HG02938 (cell line): ENCODE data around the gene RASL12.
"Not testable (repeated sequence)": the region's sequence is repeated elsewhere in the genome, so short reads cannot be mapped to it uniquely, and the experiment has no call there.

Experiments
- ATAC-seq: cut with Tn5 transposase; IDR thresholded peaks from one replicate; pipeline ENCODE4 v1.9.1; 2021; ENCODE audit warnings: mild to moderate bottlenecking, moderate library complexity; ENCODE audit not compliant: unreplicated experiment

RASL12 gene

DNA sequence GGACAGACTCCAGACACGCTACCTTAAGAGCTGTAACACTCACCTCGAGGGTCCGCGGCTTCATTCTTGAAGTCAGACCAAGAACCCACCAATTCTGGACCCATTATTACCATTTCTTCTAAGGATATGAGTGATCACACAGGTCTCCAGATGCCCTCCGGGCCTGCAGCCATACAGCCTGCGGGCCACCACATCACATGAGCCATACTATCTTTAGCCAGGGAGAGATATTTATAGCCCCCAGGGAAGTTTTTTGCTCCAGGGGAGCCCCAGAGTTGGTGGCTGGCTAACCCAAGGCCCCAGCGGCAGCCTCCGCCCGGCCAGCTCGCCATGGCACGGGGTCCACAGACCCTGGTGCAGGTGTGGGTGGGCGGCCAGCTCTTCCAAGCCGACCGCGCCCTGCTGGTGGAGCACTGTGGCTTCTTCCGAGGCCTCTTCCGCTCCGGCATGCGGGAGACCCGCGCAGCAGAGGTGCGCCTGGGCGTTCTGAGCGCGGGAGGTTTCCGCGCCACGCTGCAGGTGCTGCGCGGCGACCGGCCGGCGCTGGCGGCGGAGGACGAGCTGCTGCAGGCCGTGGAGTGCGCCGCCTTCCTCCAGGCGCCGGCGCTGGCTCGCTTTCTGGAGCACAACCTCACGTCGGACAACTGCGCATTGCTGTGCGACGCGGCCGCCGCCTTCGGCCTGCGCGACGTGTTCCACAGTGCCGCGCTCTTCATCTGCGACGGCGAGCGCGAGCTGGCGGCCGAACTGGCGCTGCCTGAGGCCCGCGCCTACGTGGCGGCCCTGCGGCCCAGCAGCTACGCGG lies 8.9 kb upstream of the RASL12 start, which contains the start of gene KBTBD13:
Gene KBTBD13, plus strand, starts transcription at position 261 of the 805 bp plus-strand sequence. Its CDS starts 70 bp downstream, at position 331.
- no peak for ATAC-seq

DNA sequence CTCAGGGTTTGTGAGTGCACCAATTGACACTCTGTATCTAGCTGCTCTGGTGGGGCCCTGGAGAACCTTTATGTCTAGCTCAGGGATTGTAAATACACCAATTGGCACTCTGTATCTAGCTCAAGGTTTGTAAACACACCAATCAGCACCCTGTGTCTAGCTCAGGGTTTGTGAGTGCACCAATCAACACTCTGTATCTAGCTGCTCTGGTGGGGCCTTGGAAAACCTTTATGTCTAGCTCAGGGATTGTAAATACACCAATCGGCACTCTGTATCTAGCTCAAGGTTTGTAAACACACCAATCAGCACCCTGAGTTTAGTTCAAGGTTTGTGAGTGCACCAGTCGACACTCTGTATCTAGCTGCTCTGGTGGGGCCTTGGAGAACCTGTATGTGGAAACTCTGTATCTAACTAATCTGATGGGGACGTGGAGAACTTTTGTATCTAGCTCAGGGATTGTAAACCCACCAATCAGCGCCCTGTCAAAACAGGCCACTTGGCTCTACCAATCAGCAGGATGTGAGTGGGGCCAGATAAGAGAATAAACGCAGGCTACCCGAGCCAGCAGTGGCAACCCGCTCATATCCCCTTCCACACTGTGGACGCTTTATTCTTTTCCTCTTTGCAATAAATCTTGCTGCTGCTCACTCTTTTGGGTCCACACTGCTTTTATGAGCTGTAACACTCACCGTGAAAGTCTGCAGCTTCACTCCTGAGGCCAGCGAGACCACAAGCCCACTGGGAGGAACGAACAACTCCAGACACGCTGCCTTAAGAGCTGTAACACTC lies 8.0 kb upstream of the RASL12 start:
- ATAC-seq, result not testable (repeated sequence)

DNA sequence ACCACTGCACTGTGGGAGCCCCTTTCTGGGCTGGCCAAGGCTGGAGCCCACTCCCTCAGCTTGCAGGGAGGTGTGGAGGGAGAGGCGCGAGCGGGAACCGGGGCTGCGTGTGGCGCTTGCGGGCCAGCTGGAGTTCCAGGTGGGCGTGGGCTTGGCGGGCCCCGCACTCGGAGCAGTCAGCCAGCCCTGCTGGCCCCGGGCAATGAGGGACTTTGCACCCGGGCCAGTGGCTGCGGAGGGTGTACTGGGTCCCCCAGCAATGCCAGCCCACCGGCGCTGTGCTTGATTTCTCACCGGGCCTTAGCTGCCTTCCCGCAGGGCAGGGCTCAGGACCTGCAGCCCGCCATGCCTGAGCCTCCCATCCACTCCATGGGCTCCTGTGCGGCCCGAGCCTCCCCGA lies 7.2 kb upstream of the RASL12 start:
- ATAC-seq, result not testable (repeated sequence)

DNA sequence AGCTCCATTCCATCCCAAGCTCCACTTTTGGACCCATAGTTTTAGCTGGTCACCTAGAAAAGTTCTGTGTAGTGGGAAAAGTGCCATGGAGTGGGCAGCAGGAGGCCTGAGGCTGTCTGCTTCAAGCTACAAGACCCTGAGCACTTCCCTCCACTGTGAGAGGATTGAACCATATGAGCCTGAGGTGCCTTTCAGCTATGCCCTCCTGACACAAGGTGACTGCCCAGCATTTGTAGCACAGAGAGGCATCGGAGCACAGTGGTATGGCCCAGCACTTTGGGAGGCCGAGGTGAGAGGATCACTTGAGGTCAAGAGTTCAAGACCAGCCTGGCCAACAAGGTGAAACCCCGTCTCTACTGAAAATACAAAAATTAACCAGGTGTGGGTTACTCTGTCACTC lies 4.8 kb upstream of the RASL12 start:
- no peak for ATAC-seq

DNA sequence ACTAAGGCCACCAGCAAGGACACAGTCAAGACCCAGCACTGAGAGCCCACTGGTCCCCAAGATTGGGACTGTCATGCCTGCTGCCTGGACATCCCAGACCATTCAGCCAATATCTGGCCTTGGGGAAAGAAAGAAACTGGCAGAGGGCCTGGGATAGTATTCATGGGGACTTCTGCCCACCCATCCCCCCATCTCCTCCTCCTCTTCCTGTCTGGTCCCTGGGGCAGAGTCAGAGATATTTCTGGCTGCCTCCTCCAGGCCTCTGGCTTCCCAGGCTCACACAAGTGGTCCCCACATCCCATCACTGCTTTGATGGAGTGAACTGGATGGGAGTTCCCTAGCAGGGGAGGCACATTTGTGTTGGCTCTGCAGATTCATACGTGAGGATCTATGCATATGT lies 4.2 kb upstream of the RASL12 start:
- ATAC-seq, result no peak

DNA sequence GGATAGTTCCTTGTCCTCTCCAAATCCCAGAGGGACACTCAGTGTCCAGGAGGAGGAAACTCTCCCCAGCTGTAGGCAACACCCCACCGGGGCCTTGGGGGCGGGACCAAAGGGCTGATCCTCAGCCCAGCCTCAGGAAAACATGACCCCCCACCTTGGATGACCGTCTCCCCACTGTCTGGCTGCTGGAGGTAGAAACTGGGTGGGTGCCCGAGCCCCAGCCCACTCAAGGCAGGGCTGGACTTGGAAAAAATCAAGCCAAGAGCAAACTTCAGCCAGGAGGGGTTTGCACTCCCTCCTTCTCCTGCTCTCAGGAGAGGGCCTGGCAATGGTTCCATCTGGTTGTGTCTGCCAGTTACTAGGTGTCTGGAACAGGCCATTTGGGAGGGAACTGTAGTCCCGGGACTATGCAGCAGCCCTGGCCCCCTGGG lies 3.6 kb upstream of the RASL12 start:
- ATAC-seq, result no peak

DNA sequence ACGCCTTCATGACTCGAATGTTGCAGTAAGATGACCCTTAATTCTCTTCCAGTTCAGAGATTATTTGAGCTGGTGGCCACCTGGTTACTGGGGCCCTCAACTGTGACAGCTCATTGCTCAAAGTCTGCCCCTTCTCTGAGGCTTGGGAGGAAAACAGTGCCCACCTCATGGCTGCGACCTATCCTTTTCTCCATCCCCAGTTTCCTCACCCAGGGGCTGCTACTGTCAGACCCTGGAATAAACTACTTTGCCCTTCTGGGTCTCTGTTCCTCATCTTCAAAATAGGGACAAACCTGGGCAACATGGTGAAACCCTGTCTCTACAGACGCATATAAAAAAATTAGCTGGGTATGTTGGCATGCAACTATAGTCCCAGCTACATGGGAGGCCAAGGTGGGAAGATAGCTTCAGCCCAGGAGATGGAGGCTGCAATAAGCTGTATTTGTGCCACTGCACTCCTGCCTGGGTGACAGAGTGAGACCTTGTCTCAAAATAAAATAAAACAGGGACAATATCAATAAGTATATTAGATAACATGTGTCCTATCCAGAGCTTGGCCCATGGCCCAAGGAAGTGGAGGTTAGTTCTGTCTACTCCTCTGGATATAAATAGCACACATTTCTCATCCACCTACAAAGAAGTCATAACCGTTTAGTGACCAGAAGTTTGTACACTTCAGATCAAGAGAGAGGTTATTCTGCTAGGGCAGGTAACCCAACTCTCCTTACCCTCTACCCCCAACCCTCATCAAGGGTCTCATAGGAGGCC lies 2.2 kb upstream of the RASL12 start:
- no peak for ATAC-seq

DNA sequence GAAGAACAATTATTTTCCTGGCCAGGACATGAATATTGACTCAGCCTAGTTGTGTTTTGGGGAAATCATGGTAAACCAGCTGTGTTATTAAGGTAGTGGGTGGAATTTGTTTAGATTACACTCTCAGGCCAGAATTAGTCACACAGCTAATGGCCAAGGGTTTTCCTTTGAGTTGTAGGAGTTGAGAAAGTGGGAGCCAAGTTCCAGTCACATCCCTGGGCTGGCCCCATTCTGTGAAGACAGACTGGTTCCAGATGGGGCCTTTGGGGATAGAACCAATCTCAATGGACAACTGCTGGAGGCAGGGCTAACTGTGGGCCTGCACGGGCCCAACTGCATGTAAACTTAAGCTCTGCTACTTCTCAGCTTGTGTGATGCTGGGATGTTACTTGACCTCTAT lies 1.4 kb upstream of the RASL12 start:
- ATAC-seq, result no peak

DNA sequence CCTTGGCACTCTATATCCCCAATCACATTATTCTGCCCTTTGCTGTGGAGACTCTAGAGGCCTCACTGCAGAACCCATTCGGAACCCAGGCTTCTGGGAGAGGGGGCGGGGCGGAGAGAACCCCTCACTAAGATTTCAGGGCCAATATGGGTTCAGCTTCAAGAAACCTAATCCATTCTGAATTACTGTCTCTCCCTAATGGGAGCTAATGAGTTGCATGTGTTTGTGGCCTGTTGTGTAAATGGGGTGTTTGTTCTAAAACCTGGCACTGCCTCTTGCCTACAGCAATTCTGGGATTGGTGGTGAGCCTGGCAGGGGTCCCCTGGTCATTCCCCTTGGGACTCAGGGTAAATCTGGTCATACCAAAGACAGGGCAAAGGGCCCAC lies 605 bp upstream of the RASL12 start:
- ATAC-seq, result no peak

DNA sequence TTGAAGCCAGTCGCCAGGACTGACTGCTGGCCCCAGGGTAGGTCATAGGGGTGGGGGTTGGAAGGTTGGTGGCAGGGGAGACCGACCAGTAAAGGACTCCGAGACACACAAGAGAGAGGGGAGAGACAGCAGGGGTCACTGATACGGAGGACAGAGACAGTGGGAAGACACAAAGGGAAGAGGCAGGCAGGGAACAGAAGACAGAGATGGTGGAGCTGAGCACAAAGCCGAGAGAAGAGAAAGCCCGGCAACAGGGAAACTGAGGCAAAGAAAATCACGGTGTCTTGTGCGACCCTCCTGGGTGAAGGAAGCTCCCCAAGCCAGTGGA lies 510 bp downstream of the RASL12 start:
- no peak for ATAC-seq

DNA sequence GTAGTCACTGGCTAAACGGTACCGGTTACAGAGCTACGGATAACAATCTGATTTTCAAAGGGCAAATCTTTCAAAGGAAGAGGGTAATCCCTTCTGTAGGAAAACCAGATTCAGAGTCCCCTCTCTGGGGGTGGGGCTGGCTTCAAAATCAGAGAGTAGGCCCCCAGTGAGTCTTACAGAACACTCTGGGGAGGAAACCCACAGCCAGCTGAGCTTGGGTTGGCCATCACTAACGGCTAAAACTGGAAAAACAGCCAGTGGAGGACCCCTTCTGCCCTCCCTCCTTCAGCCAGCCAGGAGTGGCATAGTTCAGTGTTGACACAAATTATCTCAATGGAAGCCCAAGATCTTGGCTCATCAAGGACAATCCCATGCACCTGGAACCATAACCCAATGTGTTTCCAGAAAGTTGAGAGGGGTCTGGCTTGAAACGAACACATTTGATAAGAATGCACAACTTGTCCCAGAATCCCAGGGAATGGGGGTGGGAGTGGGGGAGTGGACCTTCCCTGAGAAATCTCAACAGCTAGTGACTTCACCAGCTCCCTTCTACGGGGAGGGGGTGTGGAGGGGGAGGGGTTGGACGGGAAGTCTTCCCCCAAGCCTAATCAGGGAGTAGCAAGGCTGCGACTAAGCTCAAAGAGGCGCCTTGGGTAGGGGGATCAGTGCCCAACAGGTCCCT lies 1.0 kb downstream of the RASL12 start:
- ATAC-seq, result no peak

DNA sequence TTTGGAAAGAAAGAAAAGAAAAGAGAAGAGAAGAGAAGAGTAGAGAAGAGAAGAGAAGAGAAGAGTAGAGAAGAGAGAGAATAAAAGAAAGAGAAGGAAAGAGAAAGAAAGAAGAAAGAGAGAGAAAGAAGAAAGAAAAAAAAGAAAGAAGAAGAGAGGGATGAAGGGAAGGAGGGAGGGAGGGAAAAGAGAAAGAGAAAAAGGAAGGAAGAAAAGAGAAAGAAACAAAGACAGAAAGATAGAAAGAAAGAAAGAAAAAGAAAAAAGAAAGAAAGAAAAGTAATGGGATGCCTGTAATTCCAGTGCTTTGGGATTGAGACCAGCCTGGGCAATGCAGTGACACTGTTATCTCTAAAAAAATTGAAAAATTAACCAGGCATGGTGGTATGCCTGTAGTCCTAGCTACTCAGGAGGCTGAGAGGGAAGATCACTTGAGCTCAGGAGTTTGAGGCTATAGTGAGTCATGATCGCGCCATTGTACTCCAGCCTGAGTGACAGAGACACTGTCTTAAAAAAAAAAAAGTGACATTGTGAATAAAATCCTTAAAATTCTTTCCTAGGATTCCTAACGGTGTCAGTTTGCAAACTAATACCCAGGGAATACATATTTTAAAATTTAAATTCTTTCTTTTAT lies 1.7 kb downstream of the RASL12 start:
- no peak for ATAC-seq

DNA sequence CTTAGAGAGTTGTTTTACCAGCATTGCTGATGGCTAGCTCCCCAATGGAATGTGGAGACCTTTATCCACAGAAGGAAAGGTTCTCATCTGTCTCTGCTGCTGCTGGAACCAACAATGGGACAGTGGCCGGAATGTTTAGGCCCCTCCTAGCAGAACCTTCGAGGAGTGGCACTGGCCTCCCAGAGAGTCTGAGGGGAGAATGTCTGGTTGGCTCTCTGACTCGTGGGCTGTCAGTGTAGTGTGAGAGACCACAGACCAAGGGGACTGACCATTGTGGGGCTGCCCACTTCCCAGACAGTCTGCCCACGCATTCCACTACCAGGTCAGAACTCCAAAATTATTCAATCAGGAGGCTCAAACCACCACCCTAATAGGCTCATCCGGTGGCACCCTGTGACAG lies 5.1 kb downstream of the RASL12 start:
- no peak for ATAC-seq

DNA sequence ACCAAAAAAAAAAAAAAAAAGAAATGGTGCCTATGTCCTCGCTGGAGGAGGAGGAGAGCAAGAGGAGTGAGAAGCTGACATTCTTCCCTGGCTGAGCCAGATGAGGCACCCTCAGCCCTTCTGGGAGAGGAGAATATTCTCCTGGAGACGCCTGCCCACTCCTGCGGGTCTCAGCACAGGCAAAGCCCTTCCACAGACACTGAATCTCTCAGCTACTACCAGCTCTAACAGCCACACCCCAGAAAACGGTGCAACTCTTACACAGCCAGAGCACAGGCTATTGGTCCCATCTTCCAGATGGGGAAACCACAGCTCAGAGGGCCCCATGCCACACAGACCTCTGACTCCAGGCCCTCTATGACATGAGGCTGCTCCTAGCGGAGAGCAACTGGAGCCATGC lies 5.7 kb downstream of the RASL12 start:
- no peak for ATAC-seq

DNA sequence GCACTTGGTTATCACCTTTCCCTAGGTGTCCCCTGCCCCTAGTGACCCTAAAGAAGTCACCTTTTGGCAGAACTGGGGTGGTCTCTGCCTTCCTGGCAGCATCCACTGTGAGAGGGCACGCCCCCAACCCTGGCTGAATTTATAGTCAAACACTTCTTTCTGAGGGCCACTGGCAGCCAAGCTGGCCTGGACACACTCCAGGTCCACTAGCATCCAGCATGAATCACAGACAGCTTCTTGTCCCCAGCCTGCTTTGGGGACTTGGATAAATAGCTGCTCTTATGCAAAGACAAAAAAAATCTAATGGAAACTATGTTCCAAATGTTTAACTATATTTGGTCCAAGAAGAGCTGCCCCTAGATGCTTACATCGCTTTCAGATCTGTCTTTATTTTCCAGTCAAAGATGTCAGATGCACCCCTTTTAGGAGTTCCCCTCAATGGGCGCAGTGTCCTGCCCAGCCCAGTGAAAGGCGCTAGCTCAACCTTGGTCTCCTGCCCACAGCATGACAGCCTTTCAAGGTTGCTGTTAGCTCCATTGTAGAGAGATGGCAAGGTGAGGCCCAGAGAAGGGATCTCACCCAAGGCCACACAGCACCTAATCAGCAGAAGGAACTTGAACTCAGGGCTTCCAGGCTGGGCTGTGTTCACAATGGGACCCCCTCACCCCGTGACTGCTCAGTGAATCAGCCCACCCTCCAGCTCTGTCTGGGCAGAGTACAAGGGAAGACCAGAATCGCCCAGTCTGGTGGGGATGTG lies 7.0 kb downstream of the RASL12 start:
- no peak for ATAC-seq

DNA sequence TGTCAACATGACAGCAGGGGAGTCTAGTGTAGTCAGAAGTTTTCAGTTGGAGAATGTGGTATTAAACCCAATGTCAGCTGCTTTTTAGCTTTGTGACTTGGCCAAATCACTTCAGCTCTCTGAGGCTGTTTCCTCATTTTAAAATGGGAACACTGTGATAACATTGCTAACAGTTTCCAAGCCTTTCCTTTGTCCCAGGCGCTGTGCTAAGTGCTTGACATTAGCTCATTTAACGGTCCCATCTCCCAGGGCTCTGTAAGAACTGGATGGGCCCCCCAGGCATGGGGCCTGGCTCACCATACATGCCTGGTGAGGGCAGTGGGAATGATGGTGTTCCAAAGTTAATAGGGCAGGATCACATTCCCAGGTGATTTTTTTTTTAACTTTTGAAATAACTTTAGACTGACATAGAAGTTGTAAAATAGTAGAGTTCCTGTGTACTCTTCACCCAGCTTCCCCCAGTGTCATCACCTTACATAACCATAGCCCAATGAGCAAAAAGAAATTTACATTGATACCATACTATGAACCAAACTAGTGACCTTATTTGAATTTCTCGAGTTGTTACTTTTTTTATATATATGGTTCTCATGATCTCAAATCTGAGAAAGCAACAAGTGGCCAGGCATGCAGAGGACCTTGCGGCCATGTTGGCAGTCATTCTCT lies 7.7 kb downstream of the RASL12 start:
- ATAC-seq, result no peak

DNA sequence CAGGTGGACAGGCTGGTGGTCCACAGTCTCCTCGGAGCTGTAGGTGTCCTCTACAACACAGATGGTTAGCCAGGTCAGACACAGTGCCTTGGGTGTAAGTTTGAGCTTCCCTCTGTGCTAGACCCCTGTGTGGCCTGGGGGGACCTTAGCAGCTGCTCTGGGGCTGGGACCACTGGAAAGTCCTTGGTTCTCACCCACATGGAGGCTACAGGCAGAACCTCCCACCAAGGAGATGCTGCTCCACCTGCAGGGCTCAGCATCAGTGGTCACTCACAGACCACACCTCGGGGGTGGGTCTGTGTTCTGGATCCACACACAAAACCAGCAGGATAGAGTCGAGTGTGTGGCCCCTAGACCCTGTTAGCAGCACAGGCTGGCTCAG lies 8.4 kb downstream of the RASL12 start:
- no peak for ATAC-seq

DNA sequence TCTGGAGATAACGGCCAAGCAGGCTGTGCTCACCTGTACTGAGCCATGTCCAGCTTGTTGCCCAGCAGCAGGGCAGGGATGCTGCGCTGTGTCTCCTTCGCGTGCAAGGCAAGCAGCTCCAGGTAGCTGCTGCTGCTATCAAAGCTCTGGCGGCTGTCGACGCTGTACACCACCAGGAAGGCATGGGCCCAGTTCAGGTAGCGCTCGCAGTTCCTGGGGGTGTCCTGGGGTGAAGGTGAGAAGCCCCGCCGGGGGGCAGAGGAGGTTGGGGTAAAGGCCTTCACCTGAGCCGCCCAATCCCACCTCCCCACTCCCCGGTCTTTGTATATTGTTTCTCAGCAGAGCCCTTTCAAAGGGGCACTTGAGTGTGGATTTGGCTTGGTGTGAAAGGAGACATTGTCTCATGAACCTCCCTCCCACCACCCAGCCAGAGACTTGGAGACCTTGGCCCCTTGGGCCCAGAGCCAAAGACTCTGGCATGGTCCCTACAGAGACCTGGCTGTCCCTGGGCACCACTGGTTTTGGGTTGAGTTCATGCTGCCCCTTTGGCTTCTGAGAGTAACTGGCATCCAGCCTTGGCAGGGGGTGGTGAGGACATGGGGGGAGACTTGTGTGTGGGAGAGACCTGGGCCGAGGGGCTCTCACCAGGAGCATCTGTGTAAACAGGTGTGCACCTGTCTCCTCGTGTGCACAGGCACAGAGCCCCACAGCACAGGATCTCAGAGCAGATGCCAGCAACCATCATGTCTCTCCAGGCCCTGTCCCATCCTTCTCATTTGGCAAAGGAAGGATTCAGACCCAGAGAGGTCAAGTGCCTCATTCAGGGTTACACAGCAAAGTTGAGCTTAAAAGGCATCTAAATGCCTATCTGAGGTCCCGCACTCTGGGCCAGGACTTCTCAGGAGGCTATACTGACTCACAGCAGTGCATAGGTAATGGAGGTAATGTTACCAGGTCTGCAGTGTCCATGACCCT lies 9.1 kb downstream of the RASL12 start:
- ATAC-seq, result no peak
